NCI-H446 treated with DMSO at 0.1 percent for 48 hours (cell line): ENCODE data around the gene MYH9.
A peak's percentile ranks its signal among the peaks of the same experiment; 100 is the strongest.
"Not testable (repeated sequence)": the region's sequence is repeated elsewhere in the genome, so short reads cannot be mapped to it uniquely, and the experiment has no call there.

Experiments
- DNase-seq: peaks from one replicate; lab custom pipeline; 2025; lab: John Stamatoyannopoulos, UW

The MYH9 gene

GRCh38 chr22:36387959-36388726 is at the start of gene MYH9:
TSS of gene MYH9 (minus strand) at chr22:36387967. CDS start at chr22:36349236, 38,731 bp downstream.
- DNase-seq: peak; percentile 98

- no peak for DNase-seq
Observed at GRCh38 chr22:36435516-36436415, 48.0 kb upstream of the MYH9 start.

GRCh38 chr22:36433318-36434231 is 45.8 kb upstream of the MYH9 start:
- no peak for DNase-seq

GRCh38 chr22:36432592-36433317 is 45.0 kb upstream of the MYH9 start:
- DNase-seq: no peak

GRCh38 chr22:36431977-36432376 is 44.2 kb upstream of the MYH9 start:
- DNase-seq: no peak

GRCh38 chr22:36430863-36431262 is 43.1 kb upstream of the MYH9 start:
- DNase-seq: no peak

- DNase-seq: not testable (repeated sequence)
Observed at GRCh38 chr22:36427952-36428351, 40.2 kb upstream of the MYH9 start.

DNA sequence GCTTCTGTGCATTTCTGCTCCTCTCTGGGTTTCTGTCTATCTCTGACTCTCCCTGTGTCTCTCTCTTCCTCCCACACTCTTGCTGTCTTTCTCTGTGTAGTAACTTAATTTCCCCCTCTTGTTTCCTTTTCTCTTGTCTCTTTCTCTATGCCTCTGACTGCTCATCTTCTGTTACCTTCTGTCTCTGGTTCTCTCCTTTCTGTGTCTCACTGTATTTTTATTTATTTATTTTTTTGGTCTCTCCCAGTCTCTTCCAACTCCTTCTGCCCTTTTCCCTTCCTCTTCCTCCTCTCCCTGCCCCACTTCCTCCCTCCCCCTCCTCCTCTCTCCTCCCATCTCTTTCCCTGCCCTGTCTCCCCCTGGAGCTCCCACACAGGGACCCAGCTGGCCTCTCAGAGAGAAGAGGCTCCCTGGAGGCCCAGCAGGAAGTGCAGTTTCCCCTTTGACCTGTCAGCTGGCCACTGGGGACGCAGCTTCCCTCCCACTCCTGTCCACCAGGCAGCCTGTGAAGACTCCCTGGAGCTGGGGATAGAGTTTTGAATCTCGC is 38.3 kb upstream of the MYH9 start:
- DNase-seq: no peak

- DNase-seq: no peak
Observed at GRCh38 chr22:36424901-36425579, 37.3 kb upstream of the MYH9 start.

DNA sequence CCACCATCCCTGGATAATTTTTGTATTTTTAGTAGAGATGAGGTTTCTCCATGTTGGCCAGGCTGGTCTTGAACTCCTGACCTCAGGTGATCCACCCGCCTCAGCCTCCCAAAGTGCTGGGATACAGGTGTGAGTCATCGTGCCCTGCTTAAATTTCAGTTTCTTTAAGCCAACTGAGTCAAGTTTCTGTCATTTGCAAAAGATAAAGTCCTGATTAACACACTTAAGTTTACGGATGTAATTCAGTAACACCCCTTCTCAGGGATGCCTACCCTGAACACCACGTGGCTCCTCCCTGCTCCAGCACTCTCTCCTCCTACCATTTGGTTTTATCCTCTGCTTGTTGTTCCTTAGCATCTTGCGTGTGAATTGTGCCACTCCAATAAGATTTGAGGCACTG is 36.7 kb upstream of the MYH9 start:
- not testable (repeated sequence) for DNase-seq

GRCh38 chr22:36423461-36424404 is 36.0 kb upstream of the MYH9 start:
- DNase-seq: no peak

DNA sequence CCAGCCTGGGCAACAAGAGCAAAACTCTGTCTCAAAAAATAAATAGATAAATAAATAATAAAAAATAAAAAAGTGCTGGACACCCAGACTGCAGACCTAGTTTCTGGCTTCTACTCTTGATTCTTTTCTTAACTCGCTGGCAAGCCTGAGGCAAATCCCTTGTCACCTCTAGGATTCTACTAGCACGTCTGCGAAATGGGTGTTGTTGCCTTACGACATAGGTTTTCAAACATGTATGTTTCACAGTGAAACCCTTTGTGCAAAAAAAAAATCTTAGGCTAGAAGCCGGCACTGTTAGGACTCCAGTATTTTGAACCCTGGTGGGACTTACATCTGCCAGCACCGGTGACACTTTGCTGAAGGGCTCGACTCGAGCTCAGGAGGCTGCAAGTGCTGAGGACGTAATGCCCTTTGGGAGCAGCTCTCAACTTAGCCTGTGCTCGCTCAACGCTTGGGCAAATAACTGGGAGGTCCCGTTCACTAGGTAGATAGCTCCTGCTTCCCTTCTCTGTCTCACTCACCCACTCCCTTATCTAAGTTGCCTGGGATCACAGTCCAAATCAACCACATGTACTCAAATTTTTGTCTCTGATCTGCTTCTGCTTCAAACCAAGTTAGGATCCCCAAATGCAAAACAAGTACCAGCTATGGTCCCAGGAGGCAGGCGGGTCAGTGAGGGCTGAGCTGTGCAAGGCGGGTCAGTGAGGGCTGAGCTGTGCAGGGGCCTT is 34.7 kb upstream of the MYH9 start:
- DNase-seq: no peak

GRCh38 chr22:36419912-36420882 is 32.4 kb upstream of the MYH9 start:
- DNase-seq: no peak

- DNase-seq: no peak
Observed at GRCh38 chr22:36419177-36419911, 31.6 kb upstream of the MYH9 start.

GRCh38 chr22:36417281-36417686 is 29.5 kb upstream of the MYH9 start:
- DNase-seq: no peak

GRCh38 chr22:36415415-36416168 is 27.8 kb upstream of the MYH9 start:
- no peak for DNase-seq
